Measurements from ENCODE around the gene TENM4. TPM values are rescaled to one million over a fixed set of nuclear protein-coding genes. Genes with fewer than 3 reads are reported as not detected.

Gene TENM4
- total RNA-seq, 1 donor from 2014 or later, result not detected

- DNase-seq (ENCODE audit: low spot score), result no peak
- H3K4me3 Mint-ChIP-seq (ENCODE audit: low read depth), result no peak overlapping the region
- H3K9me3 Mint-ChIP-seq, result no peaks in the 10 kb centered on the region
- intact Hi-C loops (cut with micrococcal nuclease), result loop anchor here (10.0 kb wide), 1 partner anchor 304 kb away; no protein-coding TSS in a partner anchor
- no peaks in the 10 kb centered on the region for H3K4me1 Mint-ChIP-seq (ENCODE audit: low read depth)
- no peak overlapping the region for H3K27ac Mint-ChIP-seq
- no peaks in the 10 kb centered on the region for H3K36me3 Mint-ChIP-seq (ENCODE audit: low read depth)
- H3K27me3 Mint-ChIP-seq (ENCODE audit: low read depth), result peaks cover 3% of the 10 kb centered on the region
These were observed 649.6 kb downstream of the TENM4 start for GRCh38 chr11:78791254-78791653.

GRCh38 chr11:78790784-78791183, 650.0 kb downstream of the TENM4 start:
- intact Hi-C loops (cut with micrococcal nuclease), result loop anchor here (10.0 kb wide), 1 partner anchor 304 kb away; no protein-coding TSS in a partner anchor
- no peak for DNase-seq (ENCODE audit: low spot score)
- no peak overlapping the region for H3K27ac Mint-ChIP-seq
- H3K9me3 Mint-ChIP-seq, result no peaks in the 10 kb centered on the region
- no peaks in the 10 kb centered on the region for H3K36me3 Mint-ChIP-seq (ENCODE audit: low read depth)
- peaks cover 3% of the 10 kb centered on the region for H3K27me3 Mint-ChIP-seq (ENCODE audit: low read depth)
- no peak overlapping the region for H3K4me3 Mint-ChIP-seq (ENCODE audit: low read depth)
- no peaks in the 10 kb centered on the region for H3K4me1 Mint-ChIP-seq (ENCODE audit: low read depth)

GRCh38 chr11:78789375-78789774, 651.5 kb downstream of the TENM4 start:
- intact Hi-C loops (cut with micrococcal nuclease), result no loop called here
- no peaks in the 10 kb centered on the region for H3K4me1 Mint-ChIP-seq (ENCODE audit: low read depth)
- no peaks in the 10 kb centered on the region for H3K9me3 Mint-ChIP-seq
- no peak overlapping the region for H3K27ac Mint-ChIP-seq
- H3K36me3 Mint-ChIP-seq (ENCODE audit: low read depth), result no peaks in the 10 kb centered on the region
- DNase-seq (ENCODE audit: low spot score), result no peak
- H3K4me3 Mint-ChIP-seq (ENCODE audit: low read depth), result no peak overlapping the region
- H3K27me3 Mint-ChIP-seq (ENCODE audit: low read depth), result peaks cover 3% of the 10 kb centered on the region

- DNase-seq (ENCODE audit: low spot score), result no peak
- Mint-ChIP-seq H3K4me1 (ENCODE audit: low read depth) (no peaks in the 10 kb centered on the region), H3K36me3 (ENCODE audit: low read depth) (no peaks in the 10 kb centered on the region), H3K9me3 (no peaks in the 10 kb centered on the region), H3K27me3 (ENCODE audit: low read depth) (peaks cover 3% of the 10 kb centered on the region), H3K27ac (no peak overlapping the region), H3K4me3 (ENCODE audit: low read depth) (no peak overlapping the region)
- intact Hi-C loops (cut with micrococcal nuclease), result no loop called here
These were observed 652.3 kb downstream of the TENM4 start for GRCh38 chr11:78788533-78788932.

- no peaks in the 10 kb centered on the region for H3K4me1 Mint-ChIP-seq (ENCODE audit: low read depth)
These were observed 653.1 kb downstream of the TENM4 start for GRCh38 chr11:78787696-78788095.

GRCh38 chr11:78786746-78787145, 654.1 kb downstream of the TENM4 start:
- intact Hi-C loops (cut with micrococcal nuclease), result no loop called here
- Mint-ChIP-seq H3K27ac (no peak overlapping the region), H3K4me1 (ENCODE audit: low read depth) (no peaks in the 10 kb centered on the region), H3K36me3 (ENCODE audit: low read depth) (no peaks in the 10 kb centered on the region), H3K27me3 (ENCODE audit: low read depth) (peaks cover 3% of the 10 kb centered on the region), H3K4me3 (ENCODE audit: low read depth) (no peak overlapping the region), H3K9me3 (no peaks in the 10 kb centered on the region)
- no peak for DNase-seq (ENCODE audit: low spot score)

More at GRCh38 chr11:78787696-78788095, 653.1 kb downstream of the TENM4 start:
- H3K27ac Mint-ChIP-seq, result no peak overlapping the region
- H3K4me3 Mint-ChIP-seq (ENCODE audit: low read depth), result no peak overlapping the region
- no peak for DNase-seq (ENCODE audit: low spot score)
- no peaks in the 10 kb centered on the region for H3K36me3 Mint-ChIP-seq (ENCODE audit: low read depth)
- intact Hi-C loops (cut with micrococcal nuclease), result no loop called here
- H3K9me3 Mint-ChIP-seq, result no peaks in the 10 kb centered on the region
- H3K27me3 Mint-ChIP-seq (ENCODE audit: low read depth), result peaks cover 3% of the 10 kb centered on the region

- Mint-ChIP-seq H3K27ac (no peak overlapping the region), H3K4me3 (ENCODE audit: low read depth) (no peak overlapping the region), H3K27me3 (ENCODE audit: low read depth) (no peaks in the 10 kb centered on the region), H3K36me3 (ENCODE audit: low read depth) (no peaks in the 10 kb centered on the region), H3K9me3 (no peaks in the 10 kb centered on the region), H3K4me1 (ENCODE audit: low read depth) (no peaks in the 10 kb centered on the region)
- no peak for DNase-seq (ENCODE audit: low spot score)
- intact Hi-C loops (cut with micrococcal nuclease), result no loop called here
These were observed 654.7 kb downstream of the TENM4 start for GRCh38 chr11:78786086-78786485.

GRCh38 chr11:78784321-78785061, 656.3 kb downstream of the TENM4 start:
- Mint-ChIP-seq H3K27me3 (ENCODE audit: low read depth) (no peaks in the 10 kb centered on the region), H3K4me1 (ENCODE audit: low read depth) (no peaks in the 10 kb centered on the region), H3K9me3 (no peaks in the 10 kb centered on the region), H3K36me3 (ENCODE audit: low read depth) (no peaks in the 10 kb centered on the region), H3K4me3 (ENCODE audit: low read depth) (no peak overlapping the region), H3K27ac (no peak overlapping the region)
- DNase-seq (ENCODE audit: low spot score), result no peak
- intact Hi-C loops (cut with micrococcal nuclease), result no loop called here

- Mint-ChIP-seq H3K4me3 (ENCODE audit: low read depth) (no peak overlapping the region), H3K36me3 (ENCODE audit: low read depth) (no peaks in the 10 kb centered on the region)
These were observed 657.0 kb downstream of the TENM4 start for GRCh38 chr11:78783846-78784245.

GRCh38 chr11:78783301-78783700, 657.5 kb downstream of the TENM4 start:
- H3K4me1 Mint-ChIP-seq (ENCODE audit: low read depth), result no peaks in the 10 kb centered on the region
- H3K36me3 Mint-ChIP-seq (ENCODE audit: low read depth), result no peaks in the 10 kb centered on the region
- no peaks in the 10 kb centered on the region for H3K9me3 Mint-ChIP-seq
- no peak overlapping the region for H3K4me3 Mint-ChIP-seq (ENCODE audit: low read depth)
- no peak overlapping the region for H3K27ac Mint-ChIP-seq
- DNase-seq (ENCODE audit: low spot score), result no peak
- intact Hi-C loops (cut with micrococcal nuclease), result no loop called here
- H3K27me3 Mint-ChIP-seq (ENCODE audit: low read depth), result no peaks in the 10 kb centered on the region

More at GRCh38 chr11:78783846-78784245, 657.0 kb downstream of the TENM4 start:
- no peak overlapping the region for H3K27ac Mint-ChIP-seq
- intact Hi-C loops (cut with micrococcal nuclease), result no loop called here
- no peaks in the 10 kb centered on the region for H3K27me3 Mint-ChIP-seq (ENCODE audit: low read depth)
- no peak for DNase-seq (ENCODE audit: low spot score)
- no peaks in the 10 kb centered on the region for H3K4me1 Mint-ChIP-seq (ENCODE audit: low read depth)
- no peaks in the 10 kb centered on the region for H3K9me3 Mint-ChIP-seq

GRCh38 chr11:78782725-78783124, 658.1 kb downstream of the TENM4 start:
- Mint-ChIP-seq H3K27me3 (ENCODE audit: low read depth) (no peaks in the 10 kb centered on the region), H3K4me3 (ENCODE audit: low read depth) (no peak overlapping the region), H3K9me3 (no peaks in the 10 kb centered on the region), H3K27ac (no peak overlapping the region), H3K4me1 (ENCODE audit: low read depth) (no peaks in the 10 kb centered on the region), H3K36me3 (ENCODE audit: low read depth) (no peaks in the 10 kb centered on the region)
- intact Hi-C loops (cut with micrococcal nuclease), result no loop called here
- DNase-seq (ENCODE audit: low spot score), result no peak

- Mint-ChIP-seq H3K27me3 (ENCODE audit: low read depth) (peaks cover 3% of the 10 kb centered on the region), H3K27ac (no peak overlapping the region), H3K4me3 (ENCODE audit: low read depth) (no peak overlapping the region), H3K36me3 (ENCODE audit: low read depth) (no peaks in the 10 kb centered on the region), H3K9me3 (no peaks in the 10 kb centered on the region), H3K4me1 (ENCODE audit: low read depth) (no peaks in the 10 kb centered on the region)
- intact Hi-C loops (cut with micrococcal nuclease), result no loop called here
- no peak for DNase-seq (ENCODE audit: low spot score)
These were observed 659.9 kb downstream of the TENM4 start for GRCh38 chr11:78780889-78781288.

GRCh38 chr11:78773492-78773891, 667.3 kb downstream of the TENM4 start:
- H3K4me1 Mint-ChIP-seq (ENCODE audit: low read depth), result no peaks in the 10 kb centered on the region
- DNase-seq (ENCODE audit: low spot score), result no peak
- no peaks in the 10 kb centered on the region for H3K9me3 Mint-ChIP-seq
- peaks cover 3% of the 10 kb centered on the region for H3K27me3 Mint-ChIP-seq (ENCODE audit: low read depth)
- H3K27ac Mint-ChIP-seq, result no peak overlapping the region
- intact Hi-C loops (cut with micrococcal nuclease), result no loop called here
- no peaks in the 10 kb centered on the region for H3K36me3 Mint-ChIP-seq (ENCODE audit: low read depth)
- H3K4me3 Mint-ChIP-seq (ENCODE audit: low read depth), result no peak overlapping the region

Measured in activated T-helper 2 cell treated with anti-CD3 and anti-CD28 coated beads, Interferon-gamma antibody, Interleukin-2, Interleukin-4, amounts not matched to agents 10 μg/mL and 5 μg/mL and 100 μg/mL, durations not matched to agents 14 hours and 24 hours and 36 hours (primary cell).